Liver (tissue), 9 donors: Measurements from ENCODE around the gene PIP4K2A. TPM values are rescaled to one million over a fixed set of nuclear protein-coding genes. Genes with fewer than 3 reads are reported as not detected.

Experiments used
- DNase-seq: peaks from one replicate; pipeline ENCODE4 v3.0.0-alpha.2; 2017; ENCODE audit warnings: low spot score
- H3K27ac ChIP-seq, 2 donors: one replicate each; pipeline ENCODE4 v1.7.0; 2013; ENCODE audit warnings: inconsistent platforms in 2 of 2, low read length in 2 of 2, control low read depth in 1 of 2, low read depth in 1 of 2, mild to moderate bottlenecking in 1 of 2
- H3K27me3 ChIP-seq, 4 donors: one replicate each; pipeline versions ENCODE4 v1.6.1 to v1.7.0; 2013; ENCODE audit warnings: low read length in 3 of 4, inconsistent platforms in 1 of 4, mild to moderate bottlenecking in 1 of 4, moderate library complexity in 1 of 4; ENCODE audit not compliant: control insufficient read depth in 4 of 4, insufficient read depth in 4 of 4
- H3K36me3 ChIP-seq, 4 donors: one replicate each; pipeline versions ENCODE4 v1.6.1 to v1.7.0; 2013; ENCODE audit warnings: low read length in 3 of 4, mild to moderate bottlenecking in 3 of 4, low read depth in 1 of 4, moderate library complexity in 1 of 4; ENCODE audit not compliant: control insufficient read depth in 4 of 4, insufficient read depth in 3 of 4
- H3K4me1 ChIP-seq, 4 donors: one replicate each; pipeline versions ENCODE4 v1.6.1 to v1.7.0; 2013; ENCODE audit warnings: low read length in 3 of 4, mild to moderate bottlenecking in 3 of 4, moderate library complexity in 1 of 4; ENCODE audit not compliant: control insufficient read depth in 4 of 4, insufficient read depth in 4 of 4
- H3K4me3 ChIP-seq, 3 donors: one replicate each; pipeline versions ENCODE4 v1.6.1 to v1.7.0; 2013; ENCODE audit warnings: low read length in 3 of 3, control low read depth in 1 of 3, low read depth in 1 of 3, mild to moderate bottlenecking in 1 of 3
- H3K9ac ChIP-seq, 2 donors: one replicate each; pipeline ENCODE4 v1.7.0; 2013; ENCODE audit warnings: low read length in 2 of 2, mild to moderate bottlenecking in 2 of 2, moderate library complexity in 2 of 2, control low read depth in 1 of 2, low read depth in 1 of 2
- H3K9me3 ChIP-seq, 4 donors: one replicate each; pipeline versions ENCODE4 v1.6.1 to v1.7.0; 2013; ENCODE audit warnings: low read length in 3 of 4; ENCODE audit not compliant: control insufficient read depth in 4 of 4
- EGR1 ChIP-seq, 2 donors: IDR thresholded peaks; 2 replicates each; pipeline ENCODE4 v1.6.1; 2016 to 2018; ENCODE audit warnings: antibody characterized with exemption in 2 of 2, low read depth in 2 of 2
- FOXA2 ChIP-seq: IDR thresholded peaks from 2 replicates; pipeline ENCODE4 v1.6.1; 2016; ENCODE audit warnings: antibody characterized with exemption
- GABPA ChIP-seq, 2 donors: IDR thresholded peaks in 1 of 2; conservative IDR thresholded peaks in 1 of 2; 2 replicates each; pipeline ENCODE4 v1.6.1; 2016; ENCODE audit warnings: antibody characterized with exemption in 2 of 2, mild to moderate bottlenecking in 1 of 2, moderate library complexity in 1 of 2
- HNF4A ChIP-seq, 2 donors: conservative IDR thresholded peaks; 2 replicates each; pipeline ENCODE4 v1.6.1; 2016; ENCODE audit warnings: antibody characterized with exemption in 2 of 2, mild to moderate bottlenecking in 2 of 2
- HNF4G ChIP-seq: IDR thresholded peaks from 2 replicates; pipeline ENCODE4 v1.6.1; 2016; ENCODE audit warnings: antibody characterized with exemption
- NR2F2 ChIP-seq: IDR thresholded peaks from 2 replicates; pipeline ENCODE4 v1.6.1; 2016; ENCODE audit warnings: antibody characterized with exemption
- RAD21 ChIP-seq, 2 donors: IDR thresholded peaks; 2 replicates each; pipeline ENCODE4 v1.6.1; 2016; ENCODE audit warnings: antibody characterized with exemption in 2 of 2, mild to moderate bottlenecking in 2 of 2
- RXRA ChIP-seq, 2 donors: IDR thresholded peaks; 2 replicates each; pipeline ENCODE4 v1.6.1; 2017 to 2018; ENCODE audit warnings: antibody characterized with exemption in 2 of 2, mild to moderate bottlenecking in 1 of 2
- SP1 ChIP-seq: IDR thresholded peaks from 2 replicates; pipeline ENCODE4 v1.6.1; 2018; ENCODE audit warnings: antibody characterized with exemption, mild to moderate bottlenecking
- TAF1 ChIP-seq: conservative IDR thresholded peaks from 2 replicates; pipeline ENCODE4 v1.6.1; 2016; ENCODE audit warnings: antibody characterized with exemption, mild to moderate bottlenecking
- YY1 ChIP-seq: IDR thresholded peaks from 2 replicates; pipeline ENCODE4 v1.6.1; 2016; ENCODE audit warnings: antibody characterized with exemption, mild to moderate bottlenecking
- WGBS: extraction: QIAGEN DNeasy Blood & Tissue Kit; methylation state at CpG from one replicate; pipeline ENCODE4 v1.1.7; 2013; 5-methylcytosine and 5-hydroxymethylcytosine counted together
- polyA plus RNA-seq, 2 donors: library from polyadenylated mRNA; stranded (reverse) in 1 of 2; unstranded in 1 of 2; fragments of 200-250 nt in 1 of 2; fragments of >200 nt in 1 of 2; fragmentation: Nextera tagmentation in 1 of 2; extraction: Ambion mirVana in 1 of 2; gene quantifications; one replicate each; pipeline versions ENCODE4 v1.2.1 to v1.2.3, GENCODE V29; 2013 to 2015
- total RNA-seq, 2 donors: library from RNA; depleted of rRNA; stranded (reverse); fragments of >200 nt; gene quantifications; one replicate each; pipeline ENCODE4 v1.2.3, GENCODE V29; 2014
- TF ChIP-seq, protein P1 (sequence below): IDR thresholded peaks from 2 replicates; pipeline ENCODE4 v1.6.1; 2016; ENCODE audit warnings: antibody characterized with exemption
- TF ChIP-seq, protein P2 (sequence below): IDR thresholded peaks from 2 replicates; pipeline ENCODE4 v1.6.1; 2016; ENCODE audit warnings: antibody characterized with exemption
- TF ChIP-seq, protein P3 (sequence below): IDR thresholded peaks from 2 replicates; pipeline ENCODE4 v1.6.1; 2016; ENCODE audit warnings: antibody characterized with exemption
- TF ChIP-seq, protein P4 (sequence below): IDR thresholded peaks from 2 replicates; pipeline ENCODE4 v1.6.1; 2016; ENCODE audit warnings: antibody characterized with exemption, mild to moderate bottlenecking
- TF ChIP-seq, protein P5 (sequence below): fragments of 150-350 bp; IDR thresholded peaks from 2 replicates; pipeline ENCODE4 v1.5.1; 2017; ENCODE audit warnings: improper control_type of control experiment, low read depth, low read length; ENCODE audit not compliant: missing input control
- donor health status: healthy.
- donor health status: healthy.
- donor health status: healthy.
- donor health status: healthy.
- donor health status: healthy.

Gene PIP4K2A
- total and polyA plus RNA-seq, 4 donors, result 6.4 to 53.7 (median 8.6) TPM

DNA sequence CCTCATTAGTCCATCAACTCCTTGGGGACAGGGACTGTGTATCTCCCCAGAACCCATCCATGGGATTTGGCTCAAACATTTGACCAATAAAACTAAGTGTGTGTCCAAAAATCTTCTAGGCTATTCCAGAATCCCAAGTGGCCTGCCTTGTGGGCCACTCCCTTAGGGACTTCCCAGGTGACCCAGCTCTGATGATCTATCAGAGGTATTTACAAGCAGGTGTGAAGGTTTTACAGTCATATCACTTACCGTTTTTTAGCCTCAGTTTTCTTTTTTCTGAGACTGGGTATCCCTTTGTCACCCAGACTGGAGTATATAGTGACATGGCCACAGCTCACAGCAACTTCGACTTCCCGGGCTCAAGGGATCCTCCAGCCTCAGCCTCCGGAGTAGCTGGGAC, 64.4 kb downstream of the PIP4K2A start:
- H3K4me1 ChIP-seq, result peaks cover 0 to 7% (median 2%) of the 10 kb centered on the region in 4 donors
- H3K9ac ChIP-seq, result no peak overlapping the region
- H3K4me3 ChIP-seq, result no peak overlapping the region
- H3K36me3 ChIP-seq, result peaks cover 0 to 2% (median 0%) of the 10 kb centered on the region in 4 donors
- no peaks in the 10 kb centered on the region for H3K27me3 ChIP-seq
- no peak for DNase-seq
- WGBS, result 90% methylated on average over 4 of the region's 4 CpGs
- no peak overlapping the region for H3K27ac ChIP-seq
- TF ChIP-seq SP1 (no peak), NR2F2 (no peak), TAF1 (no peak), RAD21 (IDR thresholded peaks at IDR 0.05) (no peak), EGR1 (IDR thresholded peaks at IDR 0.05; ENCODE audit: low read depth in 2 of 2) (no peak), FOXA2 (no peak), HNF4A (conservative IDR thresholded peaks at IDR 0.05) (no peak), YY1 (no peak)
- TF ChIP-seq, protein P1, sequence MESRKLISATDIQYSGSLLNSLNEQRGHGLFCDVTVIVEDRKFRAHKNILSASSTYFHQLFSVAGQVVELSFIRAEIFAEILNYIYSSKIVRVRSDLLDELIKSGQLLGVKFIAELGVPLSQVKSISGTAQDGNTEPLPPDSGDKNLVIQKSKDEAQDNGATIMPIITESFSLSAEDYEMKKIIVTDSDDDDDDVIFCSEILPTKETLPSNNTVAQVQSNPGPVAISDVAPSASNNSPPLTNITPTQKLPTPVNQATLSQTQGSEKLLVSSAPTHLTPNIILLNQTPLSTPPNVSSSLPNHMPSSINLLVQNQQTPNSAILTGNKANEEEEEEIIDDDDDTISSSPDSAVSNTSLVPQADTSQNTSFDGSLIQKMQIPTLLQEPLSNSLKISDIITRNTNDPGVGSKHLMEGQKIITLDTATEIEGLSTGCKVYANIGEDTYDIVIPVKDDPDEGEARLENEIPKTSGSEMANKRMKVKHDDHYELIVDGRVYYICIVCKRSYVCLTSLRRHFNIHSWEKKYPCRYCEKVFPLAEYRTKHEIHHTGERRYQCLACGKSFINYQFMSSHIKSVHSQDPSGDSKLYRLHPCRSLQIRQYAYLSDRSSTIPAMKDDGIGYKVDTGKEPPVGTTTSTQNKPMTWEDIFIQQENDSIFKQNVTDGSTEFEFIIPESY, result no peak
- TF ChIP-seq, protein P2, sequence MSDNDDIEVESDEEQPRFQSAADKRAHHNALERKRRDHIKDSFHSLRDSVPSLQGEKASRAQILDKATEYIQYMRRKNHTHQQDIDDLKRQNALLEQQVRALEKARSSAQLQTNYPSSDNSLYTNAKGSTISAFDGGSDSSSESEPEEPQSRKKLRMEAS, result no peak
- H3K9me3 ChIP-seq, result no peaks in the 10 kb centered on the region

DNA sequence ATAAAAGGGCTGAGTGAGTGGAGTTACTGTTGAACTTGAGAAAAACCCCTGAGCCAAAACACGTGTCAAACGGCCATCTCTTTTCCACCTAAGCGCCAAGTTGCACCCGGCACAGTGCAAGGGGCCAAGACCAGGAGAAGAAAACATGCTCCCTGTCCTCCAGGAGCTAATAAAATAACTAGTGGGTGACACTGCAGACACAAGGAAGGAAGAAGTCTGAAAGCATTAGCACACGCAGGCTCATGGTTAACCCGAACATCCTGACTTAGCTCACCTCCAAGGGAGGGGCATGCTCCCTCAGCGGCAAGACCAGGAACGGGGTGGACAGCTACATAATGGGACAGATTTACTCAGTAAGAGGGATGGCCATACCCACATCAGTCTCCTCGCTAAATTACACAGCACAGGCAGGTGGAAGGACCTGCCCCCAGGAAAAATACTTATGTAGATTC, 65.0 kb downstream of the PIP4K2A start:
- Histone ChIP-seq H3K4me1 (peaks cover 0 to 7% (median 2%) of the 10 kb centered on the region in 4 donors), H3K36me3 (peaks cover 0 to 2% (median 0%) of the 10 kb centered on the region in 4 donors), H3K27ac (no peak overlapping the region), H3K9ac (no peak overlapping the region), H3K4me3 (no peak overlapping the region), H3K9me3 (no peaks in the 10 kb centered on the region), H3K27me3 (no peaks in the 10 kb centered on the region)
- DNase-seq, result no peak
- TF ChIP-seq FOXA2, result no peak
- TF ChIP-seq SP1, result no peak
- TF ChIP-seq, protein P3, sequence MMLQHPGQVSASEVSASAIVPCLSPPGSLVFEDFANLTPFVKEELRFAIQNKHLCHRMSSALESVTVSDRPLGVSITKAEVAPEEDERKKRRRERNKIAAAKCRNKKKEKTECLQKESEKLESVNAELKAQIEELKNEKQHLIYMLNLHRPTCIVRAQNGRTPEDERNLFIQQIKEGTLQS, result no peak
- 78% methylated on average over 9 of the region's 9 CpGs for WGBS

DNA sequence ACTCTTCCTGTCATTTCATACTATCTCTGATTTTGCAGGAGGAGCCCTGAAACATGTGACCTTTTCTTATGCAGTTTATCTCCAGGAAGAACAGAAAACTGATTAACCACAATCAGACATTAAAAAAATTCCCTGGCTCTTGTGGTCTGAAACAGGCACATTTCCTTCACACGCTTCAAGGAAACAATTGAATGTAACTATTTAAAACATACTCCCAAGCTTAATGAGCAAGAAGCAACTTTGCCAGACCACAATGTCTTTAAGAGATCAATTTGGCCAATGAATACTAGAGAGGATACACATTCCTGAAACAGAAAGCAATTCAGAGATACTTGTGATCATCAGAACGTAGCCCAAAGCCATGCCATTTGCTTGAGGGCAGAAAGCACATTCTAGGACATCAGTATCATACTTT, 65.8 kb downstream of the PIP4K2A start:
- Histone ChIP-seq H3K9ac (no peak overlapping the region), H3K27me3 (no peaks in the 10 kb centered on the region), H3K4me3 (no peak overlapping the region), H3K36me3 (peaks cover 0 to 2% (median 0%) of the 10 kb centered on the region in 4 donors), H3K4me1 (peaks cover 0 to 12% (median 3%) of the 10 kb centered on the region in 4 donors), H3K27ac (peak overlapping the region; percentile 10 to 29), H3K9me3 (no peaks in the 10 kb centered on the region)
- TF ChIP-seq RAD21 (IDR thresholded peaks at IDR 0.05) (no peak), NR2F2 (no peak), GABPA (IDR thresholded peaks at IDR 0.05 in 1 of 2, conservative IDR thresholded peaks at IDR 0.05 in 1 of 2) (no peak), FOXA2 (no peak), TAF1 (no peak), RXRA (IDR thresholded peaks at IDR 0.05) (no peak), HNF4A (conservative IDR thresholded peaks at IDR 0.05) (no peak), HNF4G (no peak), YY1 (no peak)
- TF ChIP-seq, protein P3, result no peak
- TF ChIP-seq, protein P4, sequence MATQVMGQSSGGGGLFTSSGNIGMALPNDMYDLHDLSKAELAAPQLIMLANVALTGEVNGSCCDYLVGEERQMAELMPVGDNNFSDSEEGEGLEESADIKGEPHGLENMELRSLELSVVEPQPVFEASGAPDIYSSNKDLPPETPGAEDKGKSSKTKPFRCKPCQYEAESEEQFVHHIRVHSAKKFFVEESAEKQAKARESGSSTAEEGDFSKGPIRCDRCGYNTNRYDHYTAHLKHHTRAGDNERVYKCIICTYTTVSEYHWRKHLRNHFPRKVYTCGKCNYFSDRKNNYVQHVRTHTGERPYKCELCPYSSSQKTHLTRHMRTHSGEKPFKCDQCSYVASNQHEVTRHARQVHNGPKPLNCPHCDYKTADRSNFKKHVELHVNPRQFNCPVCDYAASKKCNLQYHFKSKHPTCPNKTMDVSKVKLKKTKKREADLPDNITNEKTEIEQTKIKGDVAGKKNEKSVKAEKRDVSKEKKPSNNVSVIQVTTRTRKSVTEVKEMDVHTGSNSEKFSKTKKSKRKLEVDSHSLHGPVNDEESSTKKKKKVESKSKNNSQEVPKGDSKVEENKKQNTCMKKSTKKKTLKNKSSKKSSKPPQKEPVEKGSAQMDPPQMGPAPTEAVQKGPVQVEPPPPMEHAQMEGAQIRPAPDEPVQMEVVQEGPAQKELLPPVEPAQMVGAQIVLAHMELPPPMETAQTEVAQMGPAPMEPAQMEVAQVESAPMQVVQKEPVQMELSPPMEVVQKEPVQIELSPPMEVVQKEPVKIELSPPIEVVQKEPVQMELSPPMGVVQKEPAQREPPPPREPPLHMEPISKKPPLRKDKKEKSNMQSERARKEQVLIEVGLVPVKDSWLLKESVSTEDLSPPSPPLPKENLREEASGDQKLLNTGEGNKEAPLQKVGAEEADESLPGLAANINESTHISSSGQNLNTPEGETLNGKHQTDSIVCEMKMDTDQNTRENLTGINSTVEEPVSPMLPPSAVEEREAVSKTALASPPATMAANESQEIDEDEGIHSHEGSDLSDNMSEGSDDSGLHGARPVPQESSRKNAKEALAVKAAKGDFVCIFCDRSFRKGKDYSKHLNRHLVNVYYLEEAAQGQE, result no peak
- TF ChIP-seq, protein P1, result no peak
- TF ChIP-seq, protein P5, sequence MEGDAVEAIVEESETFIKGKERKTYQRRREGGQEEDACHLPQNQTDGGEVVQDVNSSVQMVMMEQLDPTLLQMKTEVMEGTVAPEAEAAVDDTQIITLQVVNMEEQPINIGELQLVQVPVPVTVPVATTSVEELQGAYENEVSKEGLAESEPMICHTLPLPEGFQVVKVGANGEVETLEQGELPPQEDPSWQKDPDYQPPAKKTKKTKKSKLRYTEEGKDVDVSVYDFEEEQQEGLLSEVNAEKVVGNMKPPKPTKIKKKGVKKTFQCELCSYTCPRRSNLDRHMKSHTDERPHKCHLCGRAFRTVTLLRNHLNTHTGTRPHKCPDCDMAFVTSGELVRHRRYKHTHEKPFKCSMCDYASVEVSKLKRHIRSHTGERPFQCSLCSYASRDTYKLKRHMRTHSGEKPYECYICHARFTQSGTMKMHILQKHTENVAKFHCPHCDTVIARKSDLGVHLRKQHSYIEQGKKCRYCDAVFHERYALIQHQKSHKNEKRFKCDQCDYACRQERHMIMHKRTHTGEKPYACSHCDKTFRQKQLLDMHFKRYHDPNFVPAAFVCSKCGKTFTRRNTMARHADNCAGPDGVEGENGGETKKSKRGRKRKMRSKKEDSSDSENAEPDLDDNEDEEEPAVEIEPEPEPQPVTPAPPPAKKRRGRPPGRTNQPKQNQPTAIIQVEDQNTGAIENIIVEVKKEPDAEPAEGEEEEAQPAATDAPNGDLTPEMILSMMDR, result no peak
- TF ChIP-seq, protein P2, result no peak
- DNase-seq, result no peak
- WGBS, result 67% methylated on average over 2 of the region's 2 CpGs
